Subcutaneous adipose tissue (tissue), 4 donors: ENCODE results near the gene ZNF532. TPM values are rescaled to one million over a fixed set of nuclear protein-coding genes. Genes with fewer than 3 reads are reported as not detected.

Experiments used
- CTCF ChIP-seq: fragments of 450-650 bp; IDR thresholded peaks from one replicate; pipeline ENCODE4 v1.5.1; 2016; ENCODE audit warnings: low read depth, mild to moderate bottlenecking, control low read depth, antibody characterized with exemption, moderate library complexity
- total RNA-seq, 4 donors: library from RNA; depleted of rRNA; stranded (reverse); fragments of >200 nt; gene quantifications; one replicate each; pipeline ENCODE4 v1.1.0, GENCODE V29; 2016

ZNF532 gene
- total RNA-seq, 4 donors from 2014 or later, result 37.2 to 66.1 (median 47.6) TPM

- no peak for TF ChIP-seq CTCF
Observed at GRCh38 chr18:58908006-58908405, 43.3 kb downstream of the ZNF532 start.

- no peak for TF ChIP-seq CTCF
Observed at GRCh38 chr18:58909521-58909920, 44.8 kb downstream of the ZNF532 start.

GRCh38 chr18:58911241-58911640 lies 46.6 kb downstream of the ZNF532 start:
- no peak for TF ChIP-seq CTCF

- no peak for TF ChIP-seq CTCF
Observed at GRCh38 chr18:58911766-58912165, 47.1 kb downstream of the ZNF532 start.

- TF ChIP-seq CTCF, result no peak
Observed at GRCh38 chr18:58915006-58915799, 50.5 kb downstream of the ZNF532 start.

GRCh38 chr18:58915995-58916394 lies 51.3 kb downstream of the ZNF532 start:
- no peak for TF ChIP-seq CTCF

GRCh38 chr18:58922995-58923394 lies 58.3 kb downstream of the ZNF532 start:
- no peak for TF ChIP-seq CTCF
